H1 (cell line): ENCODE data around the gene CASZ1. TPM values are rescaled to one million over a fixed set of nuclear protein-coding genes. Genes with fewer than 3 reads are reported as not detected.

Experiments used
- CTCF ChIA-PET: fragments of 300-600 bp; sonication (Branson Sonifier 250); formaldehyde crosslinking; loops from one replicate; lab custom pipeline; 2021; ENCODE audit not compliant: partially characterized antibody; lab: Charles Lee
- POLR2A ChIA-PET: fragments of 300-600 bp; sonication (Branson Sonifier 250); formaldehyde crosslinking; loops from one replicate; lab custom pipeline; 2021; ENCODE audit warnings: inconsistent platforms; ENCODE audit not compliant: partially characterized antibody; lab: Charles Lee
- DNase-seq, 2 experiments: peaks; one replicate each; pipeline versions ENCODE4 v3.0.0 to v3.0.0-alpha.2; 2010 to 2022; ENCODE audit warnings: low spot score in 2 of 2, low read depth in 1 of 2, mixed read lengths in 1 of 2
- FAIRE-seq: peaks from 2 replicates; lab custom pipeline; 2011; peaks lifted over from hg19 to GRCh38; lab: Jason Lieb, UNC
- H2AFZ ChIP-seq: 2 replicates; pipeline ENCODE4 v1.8.1; 2012; ENCODE audit warnings: low read length, inconsistent platforms
- H2AK5ac ChIP-seq: 2 replicates; pipeline ENCODE4 v1.6.1; 2013; ENCODE audit warnings: low read depth, low read length
- H2BK120ac ChIP-seq: replicated peaks from 2 replicates; pipeline ENCODE3; 2013; ENCODE audit warnings: low read depth, low read length, inconsistent platforms
- H2BK12ac ChIP-seq: 2 replicates; pipeline ENCODE4 v1.6.1; 2013; ENCODE audit warnings: low read depth, low read length
- H2BK15ac ChIP-seq: 2 replicates; pipeline ENCODE4 v1.6.1; 2013; ENCODE audit warnings: low read length
- H2BK20ac ChIP-seq: 2 replicates; pipeline ENCODE4 v1.6.1; 2013; ENCODE audit warnings: low read length
- H2BK5ac ChIP-seq: 2 replicates; pipeline ENCODE4 v1.6.1; 2013; ENCODE audit warnings: low read depth, low read length
- H3K14ac ChIP-seq: 2 replicates; pipeline ENCODE4 v1.6.1; 2013; ENCODE audit warnings: inconsistent platforms; ENCODE audit not compliant: insufficient read length
- H3K18ac ChIP-seq: 2 replicates; pipeline ENCODE4 v1.6.1; 2013; ENCODE audit warnings: low read length; ENCODE audit errors: extremely low read depth
- H3K23ac ChIP-seq: 2 replicates; pipeline ENCODE4 v1.6.1; 2013; ENCODE audit warnings: inconsistent platforms; ENCODE audit not compliant: insufficient read length
- H3K23me2 ChIP-seq: 2 replicates; pipeline ENCODE4 v1.6.1; 2013; ENCODE audit warnings: low read depth, low read length
- H3K27ac ChIP-seq: 2 replicates; pipeline ENCODE4 v1.6.1; 2011; ENCODE audit warnings: low read depth, low read length, inconsistent platforms
- H3K27me3 ChIP-seq, 4 experiments: replicated peaks in 1 of 4; 1 replicate in 1 of 4; 2 replicates in 3 of 4; pipeline versions ENCODE4 v1.6.1 to v1.8.1; 2011 to 2013; ENCODE audit warnings: low read length in 3 of 4, mild to moderate bottlenecking in 3 of 4, inconsistent platforms in 2 of 4, mixed read lengths in 2 of 4, moderate library complexity in 1 of 4; ENCODE audit not compliant: control insufficient read depth in 3 of 4, insufficient read depth in 3 of 4; ENCODE audit errors: extremely low read depth in 1 of 4
- H3K36me3 ChIP-seq, 4 experiments: 2 replicates each; pipeline versions ENCODE4 v1.6.1 to v1.8.1; 2011 to 2013; ENCODE audit warnings: mild to moderate bottlenecking in 4 of 4, low read length in 3 of 4, moderate library complexity in 2 of 4, control low read depth in 1 of 4, inconsistent platforms in 1 of 4; ENCODE audit not compliant: insufficient read depth in 4 of 4, control insufficient read depth in 2 of 4
- H3K4ac ChIP-seq: replicated peaks from 2 replicates; pipeline ENCODE3; 2013; ENCODE audit warnings: low read length, low read depth, mixed read lengths, inconsistent platforms; ENCODE audit not compliant: insufficient read length
- H3K4me1 ChIP-seq, 4 experiments: replicated peaks in 1 of 4; 1 replicate in 1 of 4; 2 replicates in 3 of 4; pipeline versions ENCODE4 v1.6.1 to v1.8.1; 2011 to 2013; ENCODE audit warnings: low read length in 3 of 4, inconsistent platforms in 2 of 4, mixed read lengths in 1 of 4; ENCODE audit not compliant: insufficient read depth in 4 of 4, control insufficient read depth in 3 of 4
- H3K4me2 ChIP-seq, 2 experiments: 2 replicates each; pipeline versions ENCODE4 v1.6.1 to v1.8.1; 2011 to 2013; ENCODE audit warnings: low read depth in 2 of 2, low read length in 2 of 2, control low read depth in 1 of 2, inconsistent platforms in 1 of 2, mild to moderate bottlenecking in 1 of 2; ENCODE audit not compliant: insufficient read depth in 1 of 2
- H3K4me3 ChIP-seq, 4 experiments: fragments of 200-600, 300-600 bp in 1 of 4; sonication (generic), shearing (Covaris generic), sonication (Bioruptor Twin) in 1 of 4; 2 replicates each; pipeline versions ENCODE4 v1.5.1 to v1.8.1; 2011 to 2016; ENCODE audit warnings: low read length in 4 of 4, low read depth in 3 of 4, control low read depth in 2 of 4, inconsistent platforms in 2 of 4, mild to moderate bottlenecking in 2 of 4, mixed read lengths in 1 of 4, moderate library complexity in 1 of 4; ENCODE audit not compliant: insufficient read depth in 2 of 4; ENCODE audit errors: extremely low read depth in 1 of 4
- H3K56ac ChIP-seq: replicated peaks from 2 replicates; pipeline ENCODE3; 2013; ENCODE audit warnings: low read depth, mild to moderate bottlenecking, mixed read lengths, low read length, inconsistent platforms; ENCODE audit not compliant: insufficient read length
- H3K79me1 ChIP-seq: 2 replicates; pipeline ENCODE4 v1.6.1; 2013; ENCODE audit warnings: low read depth, low read length, control low read depth
- H3K79me2 ChIP-seq, 2 experiments: 2 replicates each; pipeline versions ENCODE4 v1.6.1 to v1.8.1; 2012 to 2013; ENCODE audit warnings: low read length in 2 of 2, mild to moderate bottlenecking in 2 of 2, inconsistent platforms in 1 of 2; ENCODE audit not compliant: insufficient read depth in 2 of 2, control insufficient read depth in 1 of 2
- H3K9ac ChIP-seq, 4 experiments: replicated peaks in 1 of 4; 1 replicate in 1 of 4; 2 replicates in 3 of 4; pipeline versions ENCODE4 v1.6.1 to v1.8.1; 2011 to 2013; ENCODE audit warnings: low read depth in 3 of 4, low read length in 3 of 4, control low read depth in 2 of 4, mild to moderate bottlenecking in 2 of 4, moderate library complexity in 2 of 4, inconsistent platforms in 1 of 4; ENCODE audit errors: extremely low read depth in 1 of 4
- H3K9me3 ChIP-seq, 2 experiments: 2 replicates each; pipeline versions ENCODE4 v1.6.1 to v1.8.1; 2012 to 2013; ENCODE audit warnings: mild to moderate bottlenecking in 2 of 2, moderate library complexity in 2 of 2, control low read depth in 1 of 2, inconsistent platforms in 1 of 2, low read depth in 1 of 2, low read length in 1 of 2, mixed read lengths in 1 of 2; ENCODE audit not compliant: insufficient read depth in 2 of 2
- H4K20me1 ChIP-seq, 2 experiments: replicated peaks in 1 of 2; 2 replicates each; pipeline versions ENCODE3 to v1.8.1; 2011 to 2013; ENCODE audit warnings: inconsistent platforms in 2 of 2, low read length in 2 of 2, mild to moderate bottlenecking in 1 of 2; ENCODE audit not compliant: insufficient read depth in 2 of 2, control insufficient read depth in 1 of 2
- H4K5ac ChIP-seq: 2 replicates; pipeline ENCODE4 v1.6.1; 2013; ENCODE audit warnings: low read length, low read depth, mixed read lengths, inconsistent platforms; ENCODE audit not compliant: insufficient read length
- H4K8ac ChIP-seq: 2 replicates; pipeline ENCODE4 v1.8.0; 2013; ENCODE audit warnings: mild to moderate bottlenecking, moderate library complexity, low read length, inconsistent platforms; ENCODE audit not compliant: insufficient read depth; ENCODE audit errors: extremely low read depth
- H4K91ac ChIP-seq: replicated peaks from 2 replicates; pipeline ENCODE3; 2013; ENCODE audit warnings: low read length, mixed read lengths, inconsistent platforms; ENCODE audit not compliant: insufficient read length
- POLR2A ChIP-seq, 2 experiments: IDR thresholded peaks; 1 replicate in 1 of 2; 2 replicates in 1 of 2; pipeline ENCODE4 v1.6.1; 2011; ENCODE audit warnings: low read depth in 2 of 2, low read length in 2 of 2, mild to moderate bottlenecking in 2 of 2; ENCODE audit errors: control extremely low read depth in 1 of 2
- SP2 ChIP-seq: IDR thresholded peaks from 2 replicates; pipeline ENCODE4 v1.6.1; 2012; ENCODE audit warnings: mild to moderate bottlenecking, low read length, inconsistent platforms
- ZNF274 ChIP-seq: IDR thresholded peaks from 2 replicates; pipeline ENCODE4 v1.7.0; 2012; ENCODE audit warnings: low read length, borderline replicate concordance; ENCODE audit errors: extremely low read depth
- WGBS, 2 experiments: shearing (Covaris generic) in 1 of 2; methylation state at CpG; one replicate each; pipeline versions ENCODE4 v1.1.6 to v1.1.7; 2013 to 2015; ENCODE audit warnings: low lambda C conversion rate in 2 of 2, mixed read lengths in 2 of 2, inconsistent platforms in 1 of 2, low coverage in 1 of 2, missing lambda C conversion rate in 1 of 2; ENCODE audit not compliant: insufficient replicate concordance in 2 of 2, insufficient coverage in 1 of 2, insufficient read length in 1 of 2; ENCODE audit errors: extremely low coverage in 1 of 2, missing lambda C conversion rate in 1 of 2; 5-methylcytosine and 5-hydroxymethylcytosine counted together
- polyA plus RNA-seq, 7 experiments: library from polyadenylated mRNA; depleted of rRNA in 3 of 7; stranded (reverse) in 5 of 7; unstranded in 2 of 7; fragments of >200 nt in 5 of 7; fragments of 200-250 nt in 2 of 7; gene quantifications; 1 replicate in 5 of 7; 2 replicates in 1 of 7; 4 replicates in 1 of 7; pipeline versions ENCODE4 v1.2.1 to v1.2.3, GENCODE V29; 2011 to 2013; ENCODE audit warnings: missing spikeins in 2 of 7, mixed read lengths in 2 of 7
- total RNA-seq: library from RNA; stranded (reverse); fragmentation: NEBNext Ultra II Directional; extraction: Animal tissue kit (Norgen Biotek cat#: 25700); gene quantifications from 2 replicates; pipeline ENCODE4 v1.2.1, GENCODE V29; 2021
- TF ChIP-seq, protein P1 (sequence below): IDR thresholded peaks from 2 replicates; pipeline ENCODE4 v1.6.1; 2012; ENCODE audit warnings: inconsistent platforms

The CASZ1 gene
- total and polyA plus RNA-seq, 2 of the 8 experiments (the other 6 are each of a cell fraction or from before 2014, with no cell fraction given) = 4.4 to 7.7 TPM

DNA sequence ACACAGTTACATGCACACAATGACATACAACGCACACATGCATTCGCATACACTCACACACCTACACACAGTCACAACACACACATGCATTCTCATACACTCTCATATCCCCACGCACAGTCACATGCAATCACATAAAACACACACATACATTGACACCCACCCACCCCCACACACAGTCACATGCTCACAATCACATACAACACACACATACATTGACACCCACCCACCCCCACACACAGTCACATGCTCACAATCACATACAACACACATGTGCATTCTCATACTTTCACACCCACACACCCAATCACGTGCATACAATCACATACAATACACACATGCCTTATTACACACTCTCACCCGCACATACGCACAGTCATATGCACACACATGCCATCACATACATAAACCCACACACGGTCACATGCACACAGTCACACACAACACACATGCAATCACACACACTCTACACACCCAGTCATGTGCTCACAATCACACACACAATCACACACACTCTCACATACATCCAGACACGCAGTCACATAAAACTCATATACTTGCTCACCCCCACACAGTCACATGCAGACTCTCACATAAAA lies 134.3 kb downstream of the CASZ1 start:
- H3K4me3 ChIP-seq = no peak overlapping the region
- peaks cover 0 to 3% (median 1%) of the 10 kb centered on the region in 4 experiments; a peak in 5 of 8 replicates for H3K36me3 ChIP-seq
- H3K9ac ChIP-seq = no peak overlapping the region
- CTCF ChIA-PET = interaction anchor here (0.5 kb wide), 1 partner anchor 182 kb away, joined by 3 read pairs; no protein-coding TSS in a partner anchor
- DNase-seq (no peak), FAIRE-seq (peak; percentile 19)
- no peak overlapping the region for H4K5ac ChIP-seq
- no peak overlapping the region for H3K14ac ChIP-seq
- TF ChIP-seq, protein P1, sequence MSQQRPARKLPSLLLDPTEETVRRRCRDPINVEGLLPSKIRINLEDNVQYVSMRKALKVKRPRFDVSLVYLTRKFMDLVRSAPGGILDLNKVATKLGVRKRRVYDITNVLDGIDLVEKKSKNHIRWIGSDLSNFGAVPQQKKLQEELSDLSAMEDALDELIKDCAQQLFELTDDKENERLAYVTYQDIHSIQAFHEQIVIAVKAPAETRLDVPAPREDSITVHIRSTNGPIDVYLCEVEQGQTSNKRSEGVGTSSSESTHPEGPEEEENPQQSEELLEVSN = no peak
- TF ChIP-seq SP2 (no peak), POLR2A (IDR thresholded peaks at IDR 0.05; ENCODE audit: control extremely low read depth in 1 of 2, low read depth in 2 of 2, low read length in 2 of 2) (no peak), ZNF274 (no peak)
- H3K23me2 ChIP-seq = peaks cover 12% of the 10 kb centered on the region
- no peak overlapping the region for H2AFZ ChIP-seq
- H3K23ac ChIP-seq = no peak overlapping the region
- peaks cover 0 to 14% (median 8%) of the 10 kb centered on the region in 4 experiments; a peak in 4 of 7 replicates for H3K4me1 ChIP-seq
- peak overlapping the region; percentile 54; the same call in 1 of the 2 replicates for H2BK5ac ChIP-seq
- H3K4ac ChIP-seq = peak overlapping the region; percentile 69
- H3K27ac ChIP-seq = no peak overlapping the region
- H4K8ac ChIP-seq = no peak overlapping the region
- no peak overlapping the region for H3K4me2 ChIP-seq
- H3K27me3 ChIP-seq = peaks cover 0 to 2% (median 0%) of the 10 kb centered on the region in 4 experiments; a peak in 1 of 7 replicates
- peak overlapping the region; percentile 84 for H2AK5ac ChIP-seq
- 92 to 100% methylated on average over 3 to 8 of the region's 8 CpGs for WGBS, 2 experiments
- H4K91ac ChIP-seq = no peak overlapping the region
- peaks cover 1 to 12% of the 10 kb centered on the region in 2 experiments for H4K20me1 ChIP-seq
- no peaks in the 10 kb centered on the region for H3K79me2 ChIP-seq
- peak overlapping the region; percentile 59 for H3K56ac ChIP-seq
- no peaks in the 10 kb centered on the region for H3K9me3 ChIP-seq
- POLR2A ChIA-PET = interaction anchor here (1.5 kb wide), 1 partner anchor 11 kb away, joined by 5 read pairs; no protein-coding TSS in a partner anchor
- H2BK12ac ChIP-seq = peak overlapping the region; percentile 13; the same call in 1 of the 2 replicates
- H2BK20ac ChIP-seq = no peak overlapping the region
- H2BK120ac ChIP-seq = no peak overlapping the region
- H2BK15ac ChIP-seq = peak overlapping the region; percentile 73; the same call in 1 of the 2 replicates
- H3K79me1 ChIP-seq = no peaks in the 10 kb centered on the region; the same call in none of the 2 replicates
- no peak overlapping the region; the same call in 1 of the 2 replicates for H3K18ac ChIP-seq
